Neural crest cell (in vitro differentiated cells): ENCODE measurements around the gene TPO. TPM values are rescaled to one million over a fixed set of nuclear protein-coding genes. Genes with fewer than 3 reads are reported as not detected.

Experiments used
- DNase-seq: peaks from one replicate; pipeline ENCODE4 v3.0.0; 2021; ENCODE audit warnings: low read depth, mixed read lengths, low spot score
- H3K27ac Mint-ChIP-seq: one replicate; pipeline ENCODE4 v1.8.0; 2021; ENCODE audit warnings: mild to moderate bottlenecking, mixed read lengths; ENCODE audit not compliant: unreplicated experiment
- H3K27me3 Mint-ChIP-seq: 2 replicates; pipeline ENCODE4 v1.8.0; 2021; ENCODE audit warnings: low read depth, mild to moderate bottlenecking, mixed read lengths
- H3K36me3 Mint-ChIP-seq: 2 replicates; pipeline ENCODE4 v1.8.0; 2021; ENCODE audit warnings: low read depth, mild to moderate bottlenecking, mixed read lengths
- H3K4me1 Mint-ChIP-seq: 2 replicates; pipeline ENCODE4 v1.8.0; 2021; ENCODE audit warnings: mixed read lengths
- H3K4me3 Mint-ChIP-seq: one replicate; pipeline ENCODE4 v1.8.0; 2021; ENCODE audit warnings: mild to moderate bottlenecking, mixed read lengths
- H3K9me3 Mint-ChIP-seq: 2 replicates; pipeline ENCODE4 v1.8.0; 2021; ENCODE audit warnings: mixed read lengths
- CTCF ChIP-seq: fragments of 200-600 bp; sonication (generic); conservative IDR thresholded peaks from 2 replicates; pipeline ENCODE4 v1.5.0; 2021; ENCODE audit warnings: antibody characterized with exemption, mild to moderate bottlenecking
- total RNA-seq: library from RNA; stranded (reverse); gene quantifications from 2 replicates; pipeline ENCODE4 v1.2.1, GENCODE V29; 2021

TPO gene
- total RNA-seq, 1 donor from 2014 or later: not detected

DNA sequence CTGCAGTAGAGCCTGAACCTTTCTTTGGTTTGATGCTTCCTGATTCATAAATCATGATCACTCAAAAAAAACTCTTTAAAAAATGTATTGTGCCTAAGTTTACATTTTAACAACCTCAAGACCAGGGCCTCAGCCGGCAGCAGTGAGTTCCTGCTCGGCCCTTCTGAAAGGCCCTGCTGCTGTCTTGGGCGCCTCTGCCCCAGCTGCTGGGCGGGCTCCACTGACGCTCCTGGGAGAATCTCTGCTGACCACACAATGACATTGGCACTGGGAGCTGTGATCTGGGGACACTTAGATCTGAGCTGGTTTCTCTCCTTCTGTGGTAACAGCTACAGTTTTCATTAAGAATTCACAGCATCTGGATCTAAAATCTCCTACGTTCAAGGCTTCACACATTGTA lies 25.7 kb downstream of the TPO start:
- Mint-ChIP-seq H3K4me1 (peaks cover 5% of the 10 kb centered on the region), H3K27ac (no peak overlapping the region), H3K9me3 (peaks cover 5% of the 10 kb centered on the region), H3K27me3 (no peaks in the 10 kb centered on the region), H3K36me3 (no peaks in the 10 kb centered on the region), H3K4me3 (no peak overlapping the region)
- no peak for DNase-seq
- no peak for TF ChIP-seq CTCF

DNA sequence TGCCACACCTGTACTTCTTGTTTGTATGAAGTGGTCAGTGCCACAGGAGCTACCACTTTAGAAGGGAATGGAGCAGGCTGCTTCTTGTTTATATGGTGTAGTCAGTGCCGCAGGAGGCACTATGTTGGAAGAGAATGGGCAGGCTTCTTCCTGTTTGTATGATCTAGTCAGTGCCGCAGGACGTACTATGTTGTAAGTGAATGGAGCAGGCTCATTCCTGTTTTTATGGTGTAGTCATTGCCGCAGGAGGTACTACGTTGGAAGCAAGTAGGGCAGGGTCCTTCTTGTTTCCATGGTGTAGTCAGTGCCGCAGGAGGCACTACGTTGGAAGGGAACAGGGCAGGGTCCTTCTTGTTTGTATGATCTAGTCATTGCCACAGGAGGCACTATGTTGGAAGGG lies 27.3 kb downstream of the TPO start:
- Mint-ChIP-seq H3K4me3 (no peak overlapping the region), H3K4me1 (peaks cover 5% of the 10 kb centered on the region), H3K9me3 (peaks cover 5% of the 10 kb centered on the region), H3K27ac (no peak overlapping the region), H3K27me3 (no peaks in the 10 kb centered on the region), H3K36me3 (no peaks in the 10 kb centered on the region)
- DNase-seq: no peak
- no peak for TF ChIP-seq CTCF

- no peak overlapping the region for H3K4me3 Mint-ChIP-seq
- TF ChIP-seq CTCF: no peak
Observed at GRCh38 chr2:1446301-1446700, 33.0 kb downstream of the TPO start.

DNA sequence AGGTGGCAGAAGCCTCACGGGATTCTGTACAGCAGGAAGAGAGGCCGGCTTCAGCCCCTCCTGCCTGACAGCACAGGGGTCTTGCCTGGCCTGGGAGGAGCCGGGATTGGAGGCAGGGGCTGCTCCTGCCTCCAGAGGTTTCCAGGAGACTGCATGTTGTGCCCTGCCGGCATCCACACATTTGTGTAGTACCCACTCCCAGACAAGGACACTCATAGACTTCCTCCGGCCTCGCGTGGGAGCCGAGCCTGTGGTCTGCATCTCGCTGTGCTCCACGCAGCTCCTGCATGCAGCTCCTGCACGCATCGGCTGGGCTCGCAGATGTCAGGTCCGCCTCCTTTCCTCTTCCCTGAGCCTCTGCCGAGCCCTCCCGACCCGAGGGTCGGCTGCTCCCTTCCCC lies 34.7 kb downstream of the TPO start:
- H3K4me3 Mint-ChIP-seq: no peak overlapping the region
- DNase-seq: no peak
- TF ChIP-seq CTCF: no peak
- H3K4me1 Mint-ChIP-seq: peaks cover 12% of the 10 kb centered on the region
- peaks cover 5% of the 10 kb centered on the region for H3K27me3 Mint-ChIP-seq
- no peak overlapping the region for H3K27ac Mint-ChIP-seq
- peaks cover 2% of the 10 kb centered on the region for H3K9me3 Mint-ChIP-seq
- no peaks in the 10 kb centered on the region for H3K36me3 Mint-ChIP-seq

More at GRCh38 chr2:1446301-1446700, 33.0 kb downstream of the TPO start:
- Mint-ChIP-seq H3K27ac (no peak overlapping the region), H3K9me3 (peaks cover 5% of the 10 kb centered on the region), H3K36me3 (no peaks in the 10 kb centered on the region), H3K4me1 (peaks cover 12% of the 10 kb centered on the region), H3K27me3 (peaks cover 5% of the 10 kb centered on the region)
- no peak for DNase-seq

DNA sequence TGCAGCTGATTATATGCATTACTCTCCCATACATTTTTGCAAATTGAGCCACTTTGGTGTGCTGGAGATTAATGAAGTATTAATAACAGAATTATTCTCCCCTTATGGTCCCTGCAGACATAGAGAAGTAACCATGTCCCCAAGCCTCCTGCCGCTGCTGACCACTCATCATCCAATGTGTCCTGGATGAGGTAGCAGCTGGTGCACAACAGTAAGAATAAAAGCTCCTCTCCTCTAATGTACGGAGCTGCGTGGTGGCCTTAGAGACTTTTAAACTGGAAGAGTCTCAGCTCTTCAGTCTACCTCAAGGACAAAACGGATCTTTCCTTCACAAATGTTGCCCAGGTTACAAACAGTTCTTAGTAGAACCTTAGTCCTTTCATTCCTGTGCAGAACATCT lies 37.7 kb downstream of the TPO start:
- Mint-ChIP-seq H3K4me3 (no peak overlapping the region), H3K27me3 (peaks cover 5% of the 10 kb centered on the region), H3K36me3 (no peaks in the 10 kb centered on the region), H3K27ac (peak overlapping the region; percentile 21), H3K9me3 (no peaks in the 10 kb centered on the region), H3K4me1 (peaks cover 12% of the 10 kb centered on the region)
- no peak for TF ChIP-seq CTCF
- no peak for DNase-seq

DNA sequence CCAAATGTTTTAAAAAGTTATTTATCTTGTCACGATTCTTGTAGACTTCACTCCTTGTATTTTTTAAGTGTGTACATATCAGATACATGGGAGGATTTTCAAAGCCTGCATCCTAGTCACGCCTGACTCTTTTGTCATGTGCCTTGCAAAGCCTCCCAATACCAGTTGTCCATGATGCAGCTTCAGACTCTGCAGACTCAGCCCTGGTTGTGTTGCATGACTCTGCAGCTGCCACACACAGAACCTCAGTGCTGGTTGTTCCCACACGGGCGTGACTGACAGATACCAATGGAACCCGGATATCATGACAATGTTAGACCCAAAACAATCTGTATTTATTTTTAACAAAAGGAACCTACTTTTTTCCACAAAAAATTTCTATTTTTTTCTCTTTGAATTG lies 38.2 kb downstream of the TPO start:
- no peak for TF ChIP-seq CTCF
- no peak for DNase-seq
- Mint-ChIP-seq H3K4me1 (peaks cover 12% of the 10 kb centered on the region), H3K27me3 (peaks cover 5% of the 10 kb centered on the region), H3K27ac (no peak overlapping the region), H3K36me3 (no peaks in the 10 kb centered on the region), H3K4me3 (no peak overlapping the region), H3K9me3 (no peaks in the 10 kb centered on the region)
